NCI-H774 (cell line): ENCODE data around the gene PCBP2.
"Not testable (repeated sequence)": the region's sequence is repeated elsewhere in the genome, so short reads cannot be mapped to it uniquely, and the experiment has no call there.

Experiments
- DNase-seq: peaks from one replicate; lab custom pipeline; 2025; lab: John Stamatoyannopoulos, UW

Gene PCBP2

DNA sequence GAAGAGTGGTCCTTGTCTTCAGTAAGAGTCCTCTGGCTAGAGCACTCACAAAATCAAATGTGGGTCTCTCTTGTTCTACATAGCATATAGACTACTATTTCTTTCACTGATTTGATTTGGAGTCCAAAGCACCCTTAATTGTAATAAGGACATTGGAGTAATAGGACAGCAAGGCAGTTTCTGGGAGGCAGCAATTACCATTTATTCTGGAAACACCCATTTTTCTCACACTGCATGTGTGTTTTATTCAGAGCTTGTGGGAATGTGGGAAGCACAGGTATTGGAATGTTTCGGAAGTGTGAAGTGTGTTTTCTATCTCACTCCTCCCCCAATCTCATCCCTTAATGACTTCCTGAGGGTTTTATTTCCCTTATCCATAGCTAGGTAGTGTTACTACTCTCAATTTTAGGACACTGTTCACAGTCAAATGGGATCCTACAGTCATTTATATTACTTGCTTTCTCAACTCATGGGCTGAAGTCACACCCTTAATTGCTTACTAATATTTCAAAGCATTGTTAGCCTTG is 20.2 kb downstream of the PCBP2 start:
- no peak for DNase-seq

- DNase-seq = no peak
These were observed 22.2 kb downstream of the PCBP2 start for GRCh38 chr12:53474077-53474476.

GRCh38 chr12:53474819-53475218 is 22.9 kb downstream of the PCBP2 start:
- DNase-seq = no peak

- DNase-seq = no peak
These were observed 24.9 kb downstream of the PCBP2 start for GRCh38 chr12:53476769-53477209.

- no peak for DNase-seq
These were observed 27.0 kb downstream of the PCBP2 start for GRCh38 chr12:53478865-53479264.

GRCh38 chr12:53479331-53479730 is 27.4 kb downstream of the PCBP2 start:
- no peak for DNase-seq

GRCh38 chr12:53480491-53481442 is 28.9 kb downstream of the PCBP2 start:
- no peak for DNase-seq

- not testable (repeated sequence) for DNase-seq
These were observed 29.6 kb downstream of the PCBP2 start for GRCh38 chr12:53481458-53481857.

DNA sequence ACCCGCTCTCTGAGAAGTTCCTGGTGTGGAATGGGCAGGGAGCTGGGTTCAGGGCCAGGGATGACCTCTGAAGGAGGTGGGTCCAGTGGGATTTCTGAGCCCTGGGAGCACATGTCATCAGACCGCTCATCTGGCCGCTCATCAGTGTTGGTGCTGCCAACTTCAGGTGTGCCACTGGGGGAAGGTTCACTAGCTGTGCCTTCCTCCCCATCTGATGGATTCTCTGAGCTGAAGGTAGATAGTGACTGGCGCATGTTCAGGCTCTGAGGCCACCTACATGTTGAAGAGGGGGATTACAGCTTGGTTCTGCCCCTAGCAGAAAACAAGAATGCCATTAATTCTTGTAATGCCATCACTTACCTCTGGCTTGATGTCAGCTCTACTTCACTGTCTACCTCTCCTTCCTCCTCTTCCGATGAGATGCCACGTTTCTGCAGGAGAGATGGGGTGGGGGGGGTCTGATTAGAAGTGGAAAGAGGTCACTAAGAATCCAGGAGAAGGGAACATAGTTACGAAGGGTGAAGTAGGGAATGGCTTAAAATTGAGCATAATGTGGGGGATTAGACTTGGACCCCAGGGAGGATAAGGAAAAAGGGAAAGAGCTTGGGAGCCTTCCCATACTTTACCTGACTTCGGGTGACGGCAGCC is 30.2 kb downstream of the PCBP2 start:
- DNase-seq = no peak

DNA sequence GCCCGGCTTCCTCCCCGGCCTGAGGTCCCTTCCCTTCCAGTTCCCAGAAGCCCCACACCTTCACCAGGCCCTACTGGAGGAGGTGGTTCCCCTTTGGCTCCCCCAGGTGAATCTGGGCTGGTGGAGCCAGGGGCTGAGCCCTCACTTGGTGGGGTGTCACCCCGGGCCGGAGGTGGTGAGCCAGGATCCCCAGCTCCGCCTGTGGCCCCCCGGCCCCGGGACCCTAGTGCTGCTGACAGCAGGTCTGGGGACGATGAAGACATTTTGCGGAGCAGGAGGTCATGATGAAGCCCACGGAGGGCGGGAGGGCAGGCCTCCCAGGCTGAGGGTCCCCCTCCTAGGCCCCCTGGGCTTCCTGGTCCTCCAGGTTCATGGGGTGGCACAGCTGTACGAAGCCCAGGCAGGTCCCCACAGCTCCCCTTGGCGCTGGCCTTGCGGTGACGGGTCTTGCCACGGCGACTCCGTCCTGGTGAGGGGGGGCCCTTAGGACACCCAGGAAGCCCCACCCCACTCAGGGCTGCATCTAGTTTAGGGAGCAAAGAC is 30.8 kb downstream of the PCBP2 start:
- DNase-seq = no peak

DNA sequence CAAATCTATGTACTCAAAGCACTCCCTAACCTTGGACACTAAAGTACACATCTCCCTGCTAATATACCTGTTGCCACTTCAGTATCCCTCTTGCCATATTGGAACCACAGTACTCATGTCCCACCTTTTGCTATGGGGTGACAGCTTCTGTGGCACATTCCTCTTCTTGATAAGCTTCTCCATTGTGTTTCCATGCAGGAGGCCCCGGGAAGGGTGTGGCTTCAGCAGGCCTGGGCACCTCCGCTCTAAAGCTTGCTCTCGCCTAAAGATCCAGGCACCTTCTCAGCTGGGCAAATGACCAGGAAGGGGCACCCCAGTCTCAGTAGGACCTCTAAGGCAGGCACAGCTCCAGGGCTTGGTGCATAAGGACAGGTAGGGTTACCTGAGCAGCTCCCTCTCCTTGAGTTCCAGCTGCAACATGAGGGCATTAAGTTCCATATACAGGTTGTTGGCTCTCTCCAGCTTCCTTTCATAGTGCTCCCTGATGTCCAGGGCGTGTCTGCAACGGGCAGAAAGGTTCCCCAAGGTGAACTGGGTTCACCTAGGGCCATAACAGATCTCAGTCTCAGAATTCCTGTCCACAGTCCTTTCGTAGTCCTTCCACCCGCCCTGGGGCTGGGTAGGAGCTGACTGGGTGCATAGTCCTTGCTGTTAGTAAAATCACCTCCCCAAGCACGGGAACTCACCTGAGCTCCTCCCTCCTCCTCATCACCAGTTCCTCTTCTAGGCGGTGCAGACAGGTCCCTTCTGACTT is 31.5 kb downstream of the PCBP2 start:
- no peak for DNase-seq

- no peak for DNase-seq
These were observed 32.1 kb downstream of the PCBP2 start for GRCh38 chr12:53483979-53484377.

GRCh38 chr12:53484686-53485575 is 33.0 kb downstream of the PCBP2 start:
- DNase-seq = no peak

- no peak for DNase-seq
These were observed 34.2 kb downstream of the PCBP2 start for GRCh38 chr12:53485955-53486735.

- DNase-seq = no peak
These were observed 35.0 kb downstream of the PCBP2 start for GRCh38 chr12:53486736-53487487.

DNA sequence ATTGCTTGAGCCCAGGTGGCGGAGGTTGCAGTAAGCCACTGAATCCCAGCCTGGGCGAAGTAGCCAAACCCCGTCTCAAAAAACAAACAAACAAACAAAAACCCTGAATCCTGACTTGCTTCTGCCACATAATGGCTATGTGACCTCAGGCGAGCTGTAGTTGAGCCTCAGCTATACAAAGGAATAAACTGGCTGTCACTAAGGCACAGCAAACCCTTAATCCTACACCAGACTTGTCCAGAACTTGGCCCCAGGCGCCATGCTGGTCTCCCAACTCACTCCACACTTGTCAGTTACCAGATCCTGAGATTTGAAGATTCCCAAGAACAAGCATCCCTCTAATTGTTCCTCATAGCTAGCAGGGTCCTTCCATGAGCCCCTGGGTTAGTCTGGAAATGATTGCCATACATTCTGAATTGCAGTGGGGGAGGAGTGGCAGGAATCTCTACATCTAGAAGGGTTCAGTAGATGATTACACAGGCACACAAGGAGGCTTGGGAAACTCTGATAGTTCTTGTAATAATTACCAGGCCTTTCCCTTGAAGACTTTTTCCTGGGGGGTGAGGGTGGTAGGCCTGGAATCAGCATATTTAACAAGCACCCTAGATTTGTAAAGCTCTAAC is 37.5 kb downstream of the PCBP2 start:
- no peak for DNase-seq

- no peak for DNase-seq
These were observed 40.3 kb downstream of the PCBP2 start for GRCh38 chr12:53492188-53492587.

- DNase-seq = peak; percentile 93
These were observed 41.1 kb downstream of the PCBP2 start for GRCh38 chr12:53492830-53493609.
